Suprapubic skin (tissue), 4 donors: ENCODE data around the gene B3GNT3. TPM values are rescaled to one million over a fixed set of nuclear protein-coding genes. Genes with fewer than 3 reads are reported as not detected.

Experiments used
- DNase-seq, 2 donors: peaks; one replicate each; pipeline ENCODE4 v3.0.0-alpha.2; 2019; ENCODE audit warnings: low spot score in 2 of 2
- H3K27ac ChIP-seq: fragments of 200-600 bp; sonication (generic); one replicate; pipeline ENCODE4 v1.5.1; 2019
- H3K27me3 ChIP-seq: fragments of 200-600 bp; sonication (generic); one replicate; pipeline ENCODE4 v1.5.1; 2019
- H3K36me3 ChIP-seq: fragments of 200-600 bp; sonication (generic); one replicate; pipeline ENCODE4 v1.5.1; 2019
- H3K4me1 ChIP-seq: fragments of 200-600 bp; sonication (generic); one replicate; pipeline ENCODE4 v1.5.1; 2019
- H3K4me3 ChIP-seq: fragments of 200-600 bp; sonication (generic); one replicate; pipeline ENCODE4 v1.5.1; 2019; ENCODE audit warnings: mild to moderate bottlenecking
- H3K9me3 ChIP-seq: fragments of 200-600 bp; sonication (generic); one replicate; pipeline ENCODE4 v1.5.1; 2019
- EP300 ChIP-seq: sonication (generic); formaldehyde crosslinking; IDR thresholded peaks from one replicate; pipeline ENCODE4 v1.6.1; 2017; ENCODE audit warnings: antibody characterized with exemption
- POLR2A ChIP-seq, 2 donors: fragments of 450-650 bp; IDR thresholded peaks; one replicate each; pipeline ENCODE4 v1.6.1; 2017; ENCODE audit warnings: antibody characterized with exemption in 2 of 2, mild to moderate bottlenecking in 2 of 2, moderate library complexity in 2 of 2
- POLR2AphosphoS5 ChIP-seq, 3 donors: sonication (generic); formaldehyde crosslinking; IDR thresholded peaks; one replicate each; pipeline ENCODE4 v1.6.1; 2017; ENCODE audit warnings: antibody characterized with exemption in 3 of 3
- WGBS: methylation state at CpG from one replicate; pipeline ENCODE4 v1.1.5; 2018; 5-methylcytosine and 5-hydroxymethylcytosine counted together
- total RNA-seq, 4 donors: library from RNA; depleted of rRNA; stranded (reverse); fragments of >200 nt; gene quantifications; one replicate each; pipeline ENCODE4 v1.1.0, GENCODE V29; 2016
- TF ChIP-seq, protein P1 (sequence below), 2 donors: fragments of 200-600 bp in 1 of 2; fragments of 450-650 bp in 1 of 2; sonication (generic) in 1 of 2; IDR thresholded peaks; one replicate each; pipeline ENCODE4 v1.5.1; 2016 to 2019; ENCODE audit warnings: antibody characterized with exemption in 2 of 2, mild to moderate bottlenecking in 1 of 2, moderate library complexity in 1 of 2

Gene B3GNT3
- total RNA-seq, 4 donors from 2014 or later: 1.4 to 12.1 (median 5.9) TPM

DNA sequence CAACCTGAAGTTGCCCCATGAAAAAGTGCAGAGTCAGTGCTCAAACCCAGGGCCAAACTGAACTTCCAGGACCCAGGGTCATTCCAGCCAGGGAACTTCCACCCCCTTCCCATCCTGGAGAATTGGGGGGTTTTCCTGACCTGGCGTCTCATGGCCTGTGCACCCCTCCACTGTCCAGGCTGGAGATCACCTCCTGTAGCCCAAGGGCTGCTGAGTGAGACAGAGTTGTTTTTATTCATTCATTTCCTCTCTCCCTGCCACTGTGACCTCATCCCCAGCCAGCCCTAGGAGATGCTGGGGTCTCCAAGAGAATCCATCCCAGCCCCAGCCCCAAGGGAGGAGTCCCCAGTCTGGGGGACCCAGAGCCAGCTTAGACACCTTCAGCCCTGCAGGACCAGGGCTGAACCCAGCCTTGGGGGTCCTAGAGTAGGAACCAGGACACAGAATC is 39.5 kb upstream of the B3GNT3 start:
- Histone ChIP-seq H3K9me3 (no peaks in the 10 kb centered on the region), H3K27ac (no peak overlapping the region), H3K4me3 (no peak overlapping the region), H3K4me1 (peaks cover 11% of the 10 kb centered on the region), H3K27me3 (no peaks in the 10 kb centered on the region), H3K36me3 (no peaks in the 10 kb centered on the region)
- 67% methylated on average over 1 of the region's 1 CpG for WGBS
- DNase-seq: no peak
- no peak for TF ChIP-seq POLR2AphosphoS5 (IDR thresholded peaks at IDR 0.05)
- TF ChIP-seq, protein P1, sequence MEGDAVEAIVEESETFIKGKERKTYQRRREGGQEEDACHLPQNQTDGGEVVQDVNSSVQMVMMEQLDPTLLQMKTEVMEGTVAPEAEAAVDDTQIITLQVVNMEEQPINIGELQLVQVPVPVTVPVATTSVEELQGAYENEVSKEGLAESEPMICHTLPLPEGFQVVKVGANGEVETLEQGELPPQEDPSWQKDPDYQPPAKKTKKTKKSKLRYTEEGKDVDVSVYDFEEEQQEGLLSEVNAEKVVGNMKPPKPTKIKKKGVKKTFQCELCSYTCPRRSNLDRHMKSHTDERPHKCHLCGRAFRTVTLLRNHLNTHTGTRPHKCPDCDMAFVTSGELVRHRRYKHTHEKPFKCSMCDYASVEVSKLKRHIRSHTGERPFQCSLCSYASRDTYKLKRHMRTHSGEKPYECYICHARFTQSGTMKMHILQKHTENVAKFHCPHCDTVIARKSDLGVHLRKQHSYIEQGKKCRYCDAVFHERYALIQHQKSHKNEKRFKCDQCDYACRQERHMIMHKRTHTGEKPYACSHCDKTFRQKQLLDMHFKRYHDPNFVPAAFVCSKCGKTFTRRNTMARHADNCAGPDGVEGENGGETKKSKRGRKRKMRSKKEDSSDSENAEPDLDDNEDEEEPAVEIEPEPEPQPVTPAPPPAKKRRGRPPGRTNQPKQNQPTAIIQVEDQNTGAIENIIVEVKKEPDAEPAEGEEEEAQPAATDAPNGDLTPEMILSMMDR (IDR thresholded peaks at IDR 0.05): no peak
- TF ChIP-seq EP300: no peak
- TF ChIP-seq POLR2A (IDR thresholded peaks at IDR 0.05): no peak

DNA sequence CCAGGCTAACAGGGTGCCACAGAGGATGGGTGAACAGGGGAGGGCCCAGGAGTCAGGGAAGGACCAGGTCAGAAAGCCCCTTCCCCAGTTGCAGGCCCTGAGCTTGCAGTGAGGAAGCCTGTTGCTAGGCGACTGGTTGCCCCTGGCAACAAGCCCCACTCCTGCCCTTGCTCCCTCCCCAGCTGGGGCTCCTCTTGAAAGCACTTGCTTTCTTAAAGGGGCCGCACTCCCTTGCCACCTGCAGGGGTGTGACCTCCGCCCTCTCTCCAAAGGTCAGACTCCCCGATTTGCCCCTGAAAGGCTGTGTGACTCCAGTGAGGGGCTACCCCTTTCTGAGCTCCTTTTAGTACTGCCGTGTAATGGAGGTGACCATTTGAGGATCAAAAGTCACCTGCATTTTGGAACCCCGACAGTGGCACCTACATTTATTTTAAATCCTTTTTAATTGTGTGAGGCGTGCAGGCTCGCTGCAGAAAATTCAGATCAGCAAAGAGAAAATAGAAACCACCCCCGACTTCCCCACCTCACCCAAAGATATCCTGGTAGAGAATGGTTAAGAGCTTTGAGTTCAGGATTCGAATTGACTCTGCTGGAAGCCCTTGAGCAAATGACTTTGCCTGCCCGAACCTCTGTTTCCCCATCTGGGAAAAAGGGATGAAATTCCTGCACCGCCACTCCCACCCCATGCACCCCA is 38.8 kb upstream of the B3GNT3 start:
- no peak for DNase-seq
- Histone ChIP-seq H3K4me3 (no peak overlapping the region), H3K36me3 (no peaks in the 10 kb centered on the region), H3K27ac (no peak overlapping the region), H3K27me3 (no peaks in the 10 kb centered on the region), H3K9me3 (no peaks in the 10 kb centered on the region), H3K4me1 (peaks cover 11% of the 10 kb centered on the region)
- no peak for TF ChIP-seq EP300
- no peak for TF ChIP-seq POLR2AphosphoS5 (IDR thresholded peaks at IDR 0.05)
- TF ChIP-seq, protein P1 (IDR thresholded peaks at IDR 0.05): no peak
- no peak for TF ChIP-seq POLR2A (IDR thresholded peaks at IDR 0.05)
- WGBS: 52% methylated on average over 12 of the region's 12 CpGs

DNA sequence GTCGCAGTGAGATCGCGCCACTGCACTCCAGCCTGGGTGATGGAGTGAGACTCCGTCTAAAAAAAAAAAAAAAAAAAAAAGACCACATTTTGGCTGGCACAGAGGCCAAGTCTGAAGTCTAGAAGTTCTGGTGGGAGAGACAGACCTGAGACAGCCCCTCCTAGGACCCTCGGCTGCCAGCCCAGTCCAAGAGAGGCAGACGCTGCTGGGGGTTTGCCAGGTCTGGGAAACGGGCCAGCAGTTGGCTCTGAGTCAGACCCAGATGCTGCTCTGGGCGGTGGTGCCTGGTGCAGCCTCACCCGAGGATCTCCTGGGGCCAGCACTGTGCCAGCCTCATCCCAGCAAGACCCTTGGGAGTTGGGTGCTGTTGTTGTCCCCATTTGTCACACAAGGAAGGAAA is 37.8 kb upstream of the B3GNT3 start:
- WGBS: 24% methylated on average over 9 of the region's 9 CpGs
- no peak for TF ChIP-seq POLR2A (IDR thresholded peaks at IDR 0.05)
- TF ChIP-seq POLR2AphosphoS5 (IDR thresholded peaks at IDR 0.05): no peak
- TF ChIP-seq EP300: no peak
- TF ChIP-seq, protein P1 (IDR thresholded peaks at IDR 0.05): no peak
- H3K36me3 ChIP-seq: no peaks in the 10 kb centered on the region
- H3K4me1 ChIP-seq: peaks cover 11% of the 10 kb centered on the region
- H3K27ac ChIP-seq: no peak overlapping the region
- H3K27me3 ChIP-seq: no peaks in the 10 kb centered on the region
- no peak for DNase-seq
- no peak overlapping the region for H3K4me3 ChIP-seq
- H3K9me3 ChIP-seq: no peaks in the 10 kb centered on the region

DNA sequence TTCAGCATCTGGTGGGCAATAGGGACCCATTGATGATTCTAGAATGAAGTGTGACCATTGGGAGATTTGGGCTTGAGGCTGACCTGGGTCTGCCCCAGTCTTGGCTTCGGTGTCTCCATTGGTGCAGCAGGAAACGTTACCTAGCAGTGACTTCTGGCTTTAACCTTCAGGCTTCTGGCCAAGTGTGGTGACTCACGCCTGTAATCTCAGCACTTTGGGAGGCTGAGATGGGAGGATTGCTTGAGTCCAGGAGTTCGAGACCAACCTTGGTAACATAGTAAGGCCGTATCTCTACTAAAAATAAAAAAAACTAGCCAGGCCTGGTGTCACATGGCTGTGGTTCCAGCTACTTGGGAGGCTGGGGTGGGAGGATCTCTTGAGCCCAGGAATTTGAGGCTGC is 36.4 kb upstream of the B3GNT3 start:
- Histone ChIP-seq H3K4me3 (no peak overlapping the region), H3K4me1 (peaks cover 11% of the 10 kb centered on the region), H3K27ac (no peak overlapping the region), H3K36me3 (no peaks in the 10 kb centered on the region), H3K27me3 (no peaks in the 10 kb centered on the region), H3K9me3 (no peaks in the 10 kb centered on the region)
- DNase-seq: no peak
- WGBS: 67% methylated on average over 1 of the region's 5 CpGs
- no peak for TF ChIP-seq POLR2A (IDR thresholded peaks at IDR 0.05)
- no peak for TF ChIP-seq EP300
- no peak for TF ChIP-seq POLR2AphosphoS5 (IDR thresholded peaks at IDR 0.05)
- TF ChIP-seq, protein P1 (IDR thresholded peaks at IDR 0.05): no peak

DNA sequence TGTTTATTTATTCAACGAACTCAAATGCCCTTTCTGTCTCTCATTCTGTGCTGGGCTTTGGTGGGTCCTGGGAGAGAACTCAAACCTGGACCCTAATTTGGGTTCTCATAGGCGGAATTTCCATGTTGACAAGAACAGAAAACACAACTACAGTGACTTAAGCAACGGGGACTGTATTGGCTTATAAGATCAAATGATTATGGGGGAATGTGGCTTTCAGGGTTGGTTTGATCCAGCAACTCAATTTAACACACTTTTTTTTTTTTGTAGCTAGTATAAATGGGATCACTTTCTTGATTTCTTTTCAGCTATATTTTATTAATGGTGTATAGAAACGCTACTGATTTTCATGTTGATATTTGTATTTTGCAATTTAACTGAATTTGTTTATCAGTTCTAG is 33.8 kb upstream of the B3GNT3 start:
- WGBS: 80% methylated on average over 4 of the region's 4 CpGs
- peaks cover 9% of the 10 kb centered on the region for H3K4me1 ChIP-seq
- H3K9me3 ChIP-seq: no peaks in the 10 kb centered on the region
- DNase-seq: no peak
- TF ChIP-seq POLR2AphosphoS5 (IDR thresholded peaks at IDR 0.05) (no peak), POLR2A (IDR thresholded peaks at IDR 0.05) (no peak), EP300 (no peak)
- TF ChIP-seq, protein P1 (IDR thresholded peaks at IDR 0.05): no peak
- H3K27ac ChIP-seq: no peak overlapping the region
- no peaks in the 10 kb centered on the region for H3K27me3 ChIP-seq
- H3K4me3 ChIP-seq: no peak overlapping the region
- no peaks in the 10 kb centered on the region for H3K36me3 ChIP-seq
